Nucleus accumbens (tissue), 56 donors: Measurements from ENCODE around the gene SRR.

Experiments
- DNase-seq, 56 donors: peaks; one replicate each; lab custom pipeline; 2025; lab: John Stamatoyannopoulos, UW

SRR gene

GRCh38 chr17:2368359-2368758, 64.6 kb downstream of the SRR start:
- no peak for DNase-seq

- DNase-seq, result no peak
These were observed 65.3 kb downstream of the SRR start for GRCh38 chr17:2369039-2369438.

- no peak for DNase-seq
These were observed 65.9 kb downstream of the SRR start for GRCh38 chr17:2369551-2370210.

GRCh38 chr17:2370211-2370589, 66.5 kb downstream of the SRR start:
- no peak for DNase-seq

- DNase-seq, result no peak
These were observed 67.7 kb downstream of the SRR start for GRCh38 chr17:2371183-2372130.

GRCh38 chr17:2372180-2372579, 68.4 kb downstream of the SRR start:
- DNase-seq, result no peak

- DNase-seq, result no peak
These were observed 68.9 kb downstream of the SRR start for GRCh38 chr17:2372681-2373080.

- no peak for DNase-seq
These were observed 69.4 kb downstream of the SRR start for GRCh38 chr17:2373179-2373578.
